HepG2 (cell line): Measurements from ENCODE around the gene SPAG9. TPM values are rescaled to one million over a fixed set of nuclear protein-coding genes. Genes with fewer than 3 reads are reported as not detected.

Experiments
- ATM ChIP-seq: fragments of 450-650 bp; IDR thresholded peaks from 2 replicates; pipeline ENCODE4 v1.7.1; 2017; ENCODE audit warnings: mild to moderate bottlenecking, borderline replicate concordance
- FOXC1 ChIP-seq: sonication (generic); formaldehyde crosslinking; IDR thresholded peaks from 2 replicates; pipeline ENCODE4 v1.8.0; 2022; ENCODE audit warnings: mild to moderate bottlenecking, missing genetic modification reagents, borderline replicate concordance
- FOXJ3 ChIP-seq: sonication (generic); formaldehyde crosslinking; IDR thresholded peaks from 2 replicates; pipeline ENCODE4 v1.4.0; 2020; ENCODE audit warnings: missing genetic modification reagents, mild to moderate bottlenecking, borderline replicate concordance
- GTF2F1 ChIP-seq: fragments of 150-350 bp; IDR thresholded peaks from 2 replicates; pipeline ENCODE4 v1.6.1; 2014; ENCODE audit warnings: low read length
- HMG20B ChIP-seq: conservative IDR thresholded peaks from 2 replicates; pipeline ENCODE4 v1.6.1; 2016; ENCODE audit warnings: missing genetic modification reagents, missing compliant biosample characterization
- KAT2B ChIP-seq: fragments of 150-350 bp; IDR thresholded peaks from 2 replicates; pipeline ENCODE4 v1.6.1; 2014; ENCODE audit warnings: low read depth, low read length, borderline replicate concordance
- MAFG ChIP-seq: sonication (generic); formaldehyde crosslinking; IDR thresholded peaks from 2 replicates; pipeline ENCODE4 v1.5.1; 2020; ENCODE audit warnings: mild to moderate bottlenecking, missing genetic modification reagents
- MATR3 ChIP-seq: sonication (generic); formaldehyde crosslinking; IDR thresholded peaks from 2 replicates; pipeline ENCODE4 v1.4.0; 2020; ENCODE audit warnings: missing genetic modification reagents
- MTA1 ChIP-seq: sonication (generic); formaldehyde crosslinking; IDR thresholded peaks from 2 replicates; pipeline ENCODE4 v1.4.0; 2020; ENCODE audit warnings: missing genetic modification reagents, mild to moderate bottlenecking, borderline replicate concordance
- MXD4 ChIP-seq: IDR thresholded peaks from 2 replicates; pipeline ENCODE4 v1.6.1; 2016; ENCODE audit warnings: mild to moderate bottlenecking, missing biosample characterization, missing genetic modification reagents
- NCOA5 ChIP-seq: sonication (generic); formaldehyde crosslinking; IDR thresholded peaks from 2 replicates; pipeline ENCODE4 v1.4.0; 2020; ENCODE audit warnings: missing genetic modification reagents
- NCOR1 ChIP-seq: fragments of 200-600 bp; sonication (generic); IDR thresholded peaks from 2 replicates; pipeline ENCODE4 v1.7.0; 2017; ENCODE audit warnings: antibody characterized with exemption, low read length, borderline replicate concordance
- PHB2 ChIP-seq: fragments of 450-650 bp; IDR thresholded peaks from 2 replicates; pipeline ENCODE4 v1.6.1; 2018; ENCODE audit not compliant: partially characterized antibody
- PPARG ChIP-seq: conservative IDR thresholded peaks from 2 replicates; pipeline ENCODE4 v1.6.1; 2016; ENCODE audit warnings: missing biosample characterization, missing genetic modification reagents
- RFX5 ChIP-seq: IDR thresholded peaks from 2 replicates; pipeline ENCODE4 v1.6.1; 2011; ENCODE audit warnings: low read depth, low read length, improper control_type of control experiment
- SMYD3 ChIP-seq: sonication (generic); formaldehyde crosslinking; IDR thresholded peaks from 2 replicates; pipeline ENCODE4 v1.8.1; 2023; ENCODE audit warnings: mild to moderate bottlenecking, missing genetic modification reagents
- TSC22D2 ChIP-seq: sonication (generic); formaldehyde crosslinking; IDR thresholded peaks from 2 replicates; pipeline ENCODE4 v1.5.1; 2020; ENCODE audit warnings: missing genetic modification reagents, mild to moderate bottlenecking, borderline replicate concordance
- ZBTB38 ChIP-seq: sonication (generic); formaldehyde crosslinking; IDR thresholded peaks from 2 replicates; pipeline ENCODE4 v1.5.1; 2020; ENCODE audit warnings: mild to moderate bottlenecking, missing genetic modification reagents
- ZBTB42 ChIP-seq: sonication (generic); formaldehyde crosslinking; IDR thresholded peaks from 2 replicates; pipeline ENCODE4 v1.5.0; 2020; ENCODE audit warnings: mild to moderate bottlenecking, missing genetic modification reagents
- ZFYVE20 ChIP-seq: sonication (generic); formaldehyde crosslinking; IDR thresholded peaks from 2 replicates; pipeline ENCODE4 v1.8.0; 2023; ENCODE audit warnings: low read depth, mild to moderate bottlenecking, moderate library complexity, missing genetic modification reagents, borderline replicate concordance
- ZIK1 ChIP-seq: sonication (generic); formaldehyde crosslinking; IDR thresholded peaks from 2 replicates; pipeline ENCODE4 v1.5.0; 2020; ENCODE audit warnings: mild to moderate bottlenecking, low read depth, missing genetic modification reagents, borderline replicate concordance
- ZNF20 ChIP-seq: sonication (generic); formaldehyde crosslinking; IDR thresholded peaks from 2 replicates; pipeline ENCODE4 v1.4.0; 2020; ENCODE audit warnings: mild to moderate bottlenecking, moderate library complexity, missing genetic modification reagents
- ZNF260 ChIP-seq: sonication (generic); formaldehyde crosslinking; IDR thresholded peaks from 2 replicates; pipeline ENCODE4 v1.4.0; 2020; ENCODE audit warnings: missing genetic modification reagents, low read depth, mild to moderate bottlenecking, borderline replicate concordance
- ZNF337 ChIP-seq: sonication (generic); formaldehyde crosslinking; IDR thresholded peaks from 2 replicates; pipeline ENCODE4 v1.5.1; 2020; ENCODE audit warnings: missing genetic modification reagents, low read depth, mild to moderate bottlenecking, borderline replicate concordance
- ZNF367 ChIP-seq: sonication (generic); formaldehyde crosslinking; IDR thresholded peaks from 2 replicates; pipeline ENCODE4 v1.4.0; 2020; ENCODE audit warnings: missing genetic modification reagents, borderline replicate concordance
- ZNF547 ChIP-seq: sonication (generic); formaldehyde crosslinking; IDR thresholded peaks from 2 replicates; pipeline ENCODE4 v1.5.1; 2020; ENCODE audit warnings: mild to moderate bottlenecking, missing genetic modification reagents
- ZNF562 ChIP-seq: sonication (generic); formaldehyde crosslinking; IDR thresholded peaks from 2 replicates; pipeline ENCODE4 v1.8.0; 2022; ENCODE audit warnings: missing genetic modification reagents, borderline replicate concordance
- ZNF75D ChIP-seq: sonication (generic); formaldehyde crosslinking; IDR thresholded peaks from 2 replicates; pipeline ENCODE4 v1.8.1; 2023; ENCODE audit warnings: missing genetic modification reagents, mild to moderate bottlenecking, borderline replicate concordance
- ZNF816 ChIP-seq: sonication (generic); formaldehyde crosslinking; IDR thresholded peaks from 2 replicates; pipeline ENCODE4 v1.8.0; 2022; ENCODE audit warnings: missing genetic modification reagents, mild to moderate bottlenecking, borderline replicate concordance
- ZSCAN9 ChIP-seq: IDR thresholded peaks from 2 replicates; pipeline ENCODE4 v1.6.1; 2016; ENCODE audit warnings: borderline replicate concordance
- polyA plus RNA-seq, 8 experiments: library from polyadenylated mRNA; depleted of rRNA in 3 of 8; stranded (reverse) in 7 of 8; unstranded in 1 of 8; fragments of >200 nt; fragmentation: Illumina TruSeq in 4 of 8; extraction: Trizol in 4 of 8; gene quantifications; 2 replicates each; pipeline versions ENCODE4 v1.2.1 to v1.2.3, GENCODE V29; 2011 to 2016; ENCODE audit warnings: low read depth in 4 of 8, missing spikeins in 1 of 8, mixed read lengths in 1 of 8; ENCODE audit not compliant: insufficient read depth in 1 of 8
- total RNA-seq, 5 experiments: library from RNA; depleted of rRNA; stranded (reverse); fragments of >200 nt; fragmentation: Illumina TruSeq; extraction: Trizol; gene quantifications; 2 replicates each; pipeline ENCODE4 v1.2.3, GENCODE V29; 2016; ENCODE audit warnings: low read depth in 1 of 5
- TF ChIP-seq, protein P1 (sequence below): IDR thresholded peaks from 2 replicates; pipeline ENCODE4 v1.6.1; 2016; ENCODE audit warnings: low read depth, borderline replicate concordance
- TF ChIP-seq, protein P2 (sequence below): sonication (generic); IDR thresholded peaks from 2 replicates; pipeline ENCODE4 v1.6.1; 2016; ENCODE audit warnings: low read depth, borderline replicate concordance

The SPAG9 gene
- total and polyA plus RNA-seq, 2 of the 13 experiments (the other 11 are each of a cell fraction or from before 2014, with no cell fraction given), result 43.2 to 78.6 TPM

DNA sequence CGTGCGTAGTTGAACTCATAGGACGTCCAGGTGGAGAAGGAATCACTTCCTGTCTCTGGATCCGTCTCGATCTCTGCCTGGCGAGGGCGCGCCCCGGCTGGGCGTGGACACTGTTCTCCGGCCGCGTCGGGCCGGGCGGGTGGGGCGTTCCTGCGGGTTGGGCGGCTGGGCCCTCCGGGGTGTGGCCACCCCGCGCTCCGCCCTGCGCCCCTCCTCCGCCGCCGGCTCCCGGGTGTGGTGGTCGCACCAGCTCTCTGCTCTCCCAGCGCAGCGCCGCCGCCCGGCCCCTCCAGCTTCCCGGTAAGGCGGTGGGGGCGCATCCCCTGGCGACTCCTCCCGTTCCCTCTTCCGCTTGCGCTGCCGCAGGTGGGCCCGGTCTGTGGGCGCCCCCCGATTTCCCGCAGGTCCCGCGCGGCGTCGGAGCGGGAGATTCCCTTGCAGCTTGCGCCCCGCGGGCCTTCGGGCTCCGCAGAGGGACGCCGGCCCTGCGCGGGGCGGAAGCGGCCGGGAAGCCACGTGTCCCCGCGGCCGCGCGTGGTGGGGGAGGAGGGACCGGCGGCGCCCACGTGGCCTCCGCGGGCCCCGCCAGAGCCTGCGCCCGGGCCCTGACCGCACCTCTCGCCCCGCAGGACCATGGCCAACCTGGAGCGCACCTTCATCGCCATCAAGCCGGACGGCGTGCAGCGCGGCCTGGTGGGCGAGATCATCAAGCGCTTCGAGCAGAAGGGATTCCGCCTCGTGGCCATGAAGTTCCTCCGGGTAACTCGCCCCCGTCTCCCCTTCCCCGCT, 45.7 kb upstream of the SPAG9 start, which contains the start of gene NME2 (continued):
- TF ChIP-seq, protein P1, sequence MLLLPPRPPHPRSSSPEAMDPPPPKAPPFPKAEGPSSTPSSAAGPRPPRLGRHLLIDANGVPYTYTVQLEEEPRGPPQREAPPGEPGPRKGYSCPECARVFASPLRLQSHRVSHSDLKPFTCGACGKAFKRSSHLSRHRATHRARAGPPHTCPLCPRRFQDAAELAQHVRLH (CRISPR knock-in tag), result no peak; the same call in none of the 2 replicates
- TF ChIP-seq MTA1 (CRISPR knock-in tag), result peak; percentile 78; the same call in 1 of the 2 replicates
- TF ChIP-seq ZBTB38, result no peak
- peak; percentile 75; the same call in 1 of the 2 replicates for TF ChIP-seq TSC22D2 (CRISPR knock-in tag)
- TF ChIP-seq MAFG (CRISPR knock-in tag), result no peak
- TF ChIP-seq ZNF562 (CRISPR knock-in tag), result peak; percentile 74; the same call in 1 of the 2 replicates
- TF ChIP-seq ZNF547 (CRISPR knock-in tag), result peak; percentile 78
- TF ChIP-seq ZBTB42 (CRISPR knock-in tag), result no peak
- no peak for TF ChIP-seq ATM
- TF ChIP-seq, protein P2, sequence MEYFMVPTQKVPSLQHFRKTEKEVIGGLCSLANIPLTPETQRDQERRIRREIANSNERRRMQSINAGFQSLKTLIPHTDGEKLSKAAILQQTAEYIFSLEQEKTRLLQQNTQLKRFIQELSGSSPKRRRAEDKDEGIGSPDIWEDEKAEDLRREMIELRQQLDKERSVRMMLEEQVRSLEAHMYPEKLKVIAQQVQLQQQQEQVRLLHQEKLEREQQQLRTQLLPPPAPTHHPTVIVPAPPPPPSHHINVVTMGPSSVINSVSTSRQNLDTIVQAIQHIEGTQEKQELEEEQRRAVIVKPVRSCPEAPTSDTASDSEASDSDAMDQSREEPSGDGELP, result peak; percentile 63; the same call in 1 of the 2 replicates
- TF ChIP-seq NCOR1, result no peak
- no peak; the same call in 1 of the 2 replicates for TF ChIP-seq ZNF75D (CRISPR knock-in tag)
- no peak for TF ChIP-seq ZNF20 (CRISPR knock-in tag)
- no peak for TF ChIP-seq RFX5
- TF ChIP-seq MATR3 (CRISPR knock-in tag), result no peak
- no peak for TF ChIP-seq NCOA5
- no peak for TF ChIP-seq HMG20B (CRISPR knock-in tag)
- TF ChIP-seq FOXC1 (CRISPR knock-in tag), result peak; percentile 73; the same call in 1 of the 2 replicates
- TF ChIP-seq SMYD3 (CRISPR knock-in tag), result peak; percentile 72; the same call in 1 of the 2 replicates
- TF ChIP-seq GTF2F1, result no peak
- TF ChIP-seq ZNF367 (CRISPR knock-in tag), result no peak
- TF ChIP-seq ZNF816 (CRISPR knock-in tag), result peak; percentile 70; the same call in 1 of the 2 replicates
- no peak for TF ChIP-seq PHB2
- TF ChIP-seq ZFYVE20 (CRISPR knock-in tag), result no peak
- TF ChIP-seq PPARG (CRISPR knock-in tag), result 0 out of 2 replicates have a peak, but pooled peaks have one; percentile 45
- TF ChIP-seq ZSCAN9 (CRISPR knock-in tag), result no peak; the same call in 1 of the 2 replicates
- no peak for TF ChIP-seq FOXJ3
- no peak for TF ChIP-seq KAT2B
- peak; percentile 94 for TF ChIP-seq MXD4 (CRISPR knock-in tag)
- TF ChIP-seq ZIK1, result peak; percentile 65; the same call in 1 of the 2 replicates
- no peak for TF ChIP-seq ZNF337 (CRISPR knock-in tag)
- TF ChIP-seq ZNF260 (CRISPR knock-in tag), result no peak
